Esophagus muscularis mucosa (tissue), 3 donors: Measurements from ENCODE around the gene ZNF578.

ENCODE experiments used
- POLR2AphosphoS5 ChIP-seq, 2 donors: sonication (generic); formaldehyde crosslinking; IDR thresholded peaks; one replicate each; pipeline ENCODE4 v1.6.1; 2017; ENCODE audit warnings: antibody characterized with exemption in 2 of 2
- TF ChIP-seq, protein P1 (sequence below), 3 experiments: fragments of 200-600 bp in 2 of 3; fragments of 450-650 bp in 1 of 3; sonication (generic) in 2 of 3; IDR thresholded peaks; one replicate each; pipeline ENCODE4 v1.5.1; 2017 to 2019; ENCODE audit warnings: antibody characterized with exemption in 3 of 3, mild to moderate bottlenecking in 2 of 3, moderate library complexity in 1 of 3

DNA sequence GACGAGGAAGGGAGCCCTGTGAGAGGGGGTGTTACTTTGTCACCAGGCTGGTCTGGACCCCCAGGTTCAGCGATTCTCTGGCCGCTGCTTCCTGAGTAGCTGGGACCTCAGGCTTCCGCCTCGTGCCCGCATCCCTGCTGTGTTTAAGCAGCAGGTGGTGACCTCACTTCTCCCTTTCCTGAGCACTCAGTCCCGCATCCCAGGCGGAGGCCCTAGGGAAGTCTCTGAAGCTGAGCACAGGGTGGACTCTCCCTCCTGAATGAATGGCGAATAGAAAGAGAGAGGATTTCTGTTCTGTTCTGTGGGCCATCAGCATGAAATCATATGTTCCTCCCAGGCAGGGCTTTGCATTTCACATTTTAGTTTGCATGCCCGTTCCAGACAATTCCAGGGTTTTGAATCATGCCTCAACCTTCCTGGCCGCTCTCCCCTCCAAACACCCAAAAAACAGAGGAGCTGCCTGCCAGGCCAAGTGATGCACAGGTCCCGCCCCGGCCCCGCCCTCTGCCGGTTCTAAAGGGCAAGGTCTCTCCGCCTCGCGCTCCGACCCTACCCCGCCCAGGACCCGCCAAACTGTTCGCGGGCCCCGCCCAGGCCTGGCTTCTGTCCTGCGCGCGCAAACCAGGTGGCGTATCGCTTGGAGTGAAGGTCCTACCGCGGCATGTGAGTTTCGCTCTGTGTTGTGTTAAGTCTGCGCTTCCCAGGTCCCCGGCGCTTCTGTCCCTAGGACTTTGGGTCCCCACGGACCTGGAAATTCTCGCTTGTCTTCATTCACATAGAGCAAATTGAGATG lies 39.0 kb downstream of the ZNF578 start:
- TF ChIP-seq, protein P1, sequence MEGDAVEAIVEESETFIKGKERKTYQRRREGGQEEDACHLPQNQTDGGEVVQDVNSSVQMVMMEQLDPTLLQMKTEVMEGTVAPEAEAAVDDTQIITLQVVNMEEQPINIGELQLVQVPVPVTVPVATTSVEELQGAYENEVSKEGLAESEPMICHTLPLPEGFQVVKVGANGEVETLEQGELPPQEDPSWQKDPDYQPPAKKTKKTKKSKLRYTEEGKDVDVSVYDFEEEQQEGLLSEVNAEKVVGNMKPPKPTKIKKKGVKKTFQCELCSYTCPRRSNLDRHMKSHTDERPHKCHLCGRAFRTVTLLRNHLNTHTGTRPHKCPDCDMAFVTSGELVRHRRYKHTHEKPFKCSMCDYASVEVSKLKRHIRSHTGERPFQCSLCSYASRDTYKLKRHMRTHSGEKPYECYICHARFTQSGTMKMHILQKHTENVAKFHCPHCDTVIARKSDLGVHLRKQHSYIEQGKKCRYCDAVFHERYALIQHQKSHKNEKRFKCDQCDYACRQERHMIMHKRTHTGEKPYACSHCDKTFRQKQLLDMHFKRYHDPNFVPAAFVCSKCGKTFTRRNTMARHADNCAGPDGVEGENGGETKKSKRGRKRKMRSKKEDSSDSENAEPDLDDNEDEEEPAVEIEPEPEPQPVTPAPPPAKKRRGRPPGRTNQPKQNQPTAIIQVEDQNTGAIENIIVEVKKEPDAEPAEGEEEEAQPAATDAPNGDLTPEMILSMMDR (IDR thresholded peaks at IDR 0.05): no peak
- no peak for TF ChIP-seq POLR2AphosphoS5 (IDR thresholded peaks at IDR 0.05)
